SK-N-SH (cell line): Measurements from ENCODE around the gene STXBP6.

Experiments used
- CHD2 ChIP-seq: fragments of 150-350 bp; IDR thresholded peaks from 2 replicates; pipeline ENCODE4 v1.6.1; 2018; ENCODE audit warnings: low read length; ENCODE audit not compliant: partially characterized antibody
- CTCF ChIP-seq: fragments of 200-600 bp; sonication (generic); IDR thresholded peaks from 2 replicates; pipeline ENCODE4 v1.6.1; 2017; ENCODE audit warnings: antibody characterized with exemption, mild to moderate bottlenecking, moderate library complexity
- JUND ChIP-seq: IDR thresholded peaks from 2 replicates; pipeline ENCODE4 v1.4.0; 2012
- SMC3 ChIP-seq: IDR thresholded peaks from 2 replicates; pipeline ENCODE4 v1.6.1; 2012; ENCODE audit warnings: low read depth, low read length, improper control_type of control experiment
- YY1 ChIP-seq: IDR thresholded peaks from 2 replicates; pipeline ENCODE4 v1.4.0; 2012; ENCODE audit warnings: low read depth, mild to moderate bottlenecking

- TF ChIP-seq YY1, result no peak
- no peak for TF ChIP-seq SMC3
- no peak for TF ChIP-seq CTCF
- TF ChIP-seq JUND, result no peak
- TF ChIP-seq CHD2, result no peak
Measured at GRCh38 chr14:24894583-24895242, 155.2 kb downstream of the STXBP6 start.
